Right kidney (tissue), 9 donors: Measurements from ENCODE around the gene TEKT4.
"Not testable (repeated sequence)": the region's sequence is repeated elsewhere in the genome, so short reads cannot be mapped to it uniquely, and the experiment has no call there.

Experiments
- DNase-seq: peaks from one replicate; pipeline ENCODE4 v3.0.0-alpha.2; 2016
- long read RNA-seq, 8 donors: transcript quantifications; one replicate each; lab custom pipeline, GENCODE V29; 2026

The TEKT4 gene, protein sequence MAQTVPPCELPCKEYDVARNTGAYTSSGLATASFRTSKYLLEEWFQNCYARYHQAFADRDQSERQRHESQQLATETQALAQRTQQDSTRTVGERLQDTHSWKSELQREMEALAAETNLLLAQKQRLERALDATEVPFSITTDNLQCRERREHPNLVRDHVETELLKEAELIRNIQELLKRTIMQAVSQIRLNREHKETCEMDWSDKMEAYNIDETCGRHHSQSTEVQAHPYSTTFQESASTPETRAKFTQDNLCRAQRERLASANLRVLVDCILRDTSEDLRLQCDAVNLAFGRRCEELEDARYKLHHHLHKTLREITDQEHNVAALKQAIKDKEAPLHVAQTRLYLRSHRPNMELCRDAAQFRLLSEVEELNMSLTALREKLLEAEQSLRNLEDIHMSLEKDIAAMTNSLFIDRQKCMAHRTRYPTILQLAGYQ
- long read RNA-seq, donor 1, result 0 reads
- long read RNA-seq, donor 2, result 0 reads
- long read RNA-seq, donor 3, result 0 reads
- long read RNA-seq, donor 4, result 0 reads
- long read RNA-seq, donor 5, result 0 reads
- long read RNA-seq, donor 6, result 0 reads
- long read RNA-seq, donor 7, result 0 reads
- long read RNA-seq, donor 8, result 0 reads

DNA sequence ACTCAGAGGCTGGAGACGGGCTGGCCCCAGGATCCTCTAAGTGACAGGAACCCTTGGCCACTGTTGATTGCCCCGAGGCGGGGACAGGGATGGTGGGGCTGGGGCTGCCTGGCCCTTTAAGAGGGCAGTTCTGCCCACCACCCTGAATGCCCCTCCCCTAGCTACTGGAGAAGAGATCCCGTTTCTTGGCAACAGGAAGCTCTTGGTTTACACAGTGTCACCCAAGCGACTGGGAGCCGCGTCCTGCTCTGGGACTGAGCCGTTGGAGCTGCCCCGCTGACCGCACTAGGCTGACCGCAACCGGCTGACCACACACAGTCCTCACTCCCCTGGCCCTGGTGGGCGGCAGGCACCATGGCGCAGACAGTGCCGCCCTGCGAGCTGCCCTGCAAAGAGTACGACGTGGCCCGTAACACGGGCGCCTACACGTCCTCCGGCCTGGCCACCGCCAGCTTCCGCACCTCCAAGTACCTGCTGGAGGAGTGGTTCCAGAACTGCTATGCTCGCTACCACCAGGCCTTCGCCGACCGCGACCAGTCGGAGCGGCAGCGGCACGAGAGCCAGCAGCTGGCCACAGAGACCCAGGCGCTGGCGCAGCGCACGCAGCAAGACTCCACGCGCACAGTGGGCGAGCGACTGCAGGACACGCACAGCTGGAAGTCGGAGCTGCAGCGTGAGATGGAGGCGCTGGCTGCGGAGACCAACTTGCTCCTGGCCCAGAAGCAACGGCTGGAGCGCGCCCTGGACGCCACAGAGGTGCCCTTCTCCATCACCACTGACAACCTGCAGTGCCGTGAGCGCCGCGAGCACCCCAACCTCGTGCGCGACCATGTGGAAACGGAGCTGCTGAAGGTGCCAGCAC, at the start of gene TEKT4:
Gene TEKT4, plus strand, starts transcription at position 205 of the 862 bp plus-strand sequence. Its CDS starts 150 bp downstream, at position 355.
- DNase-seq, result peak; percentile 72

DNA sequence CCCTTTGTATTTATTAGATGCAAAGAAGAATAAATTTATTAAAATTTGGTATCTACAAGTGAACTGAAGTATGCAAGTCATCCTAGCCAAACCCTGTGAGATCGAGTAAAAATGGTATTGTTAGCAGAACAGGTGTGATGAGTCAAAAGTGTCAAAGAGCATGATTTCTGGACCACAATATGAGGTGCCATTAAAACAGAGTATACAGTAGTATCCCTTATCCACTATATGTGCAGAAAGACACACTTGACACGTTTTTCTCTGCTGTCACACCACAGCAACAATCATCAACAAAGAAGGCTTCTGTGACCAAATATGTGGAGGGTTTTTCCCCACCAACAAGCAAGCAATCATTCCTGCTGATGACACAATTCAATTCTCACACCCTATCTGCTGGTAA, 32.0 kb upstream of the TEKT4 start:
- DNase-seq, result not testable (repeated sequence)

DNA sequence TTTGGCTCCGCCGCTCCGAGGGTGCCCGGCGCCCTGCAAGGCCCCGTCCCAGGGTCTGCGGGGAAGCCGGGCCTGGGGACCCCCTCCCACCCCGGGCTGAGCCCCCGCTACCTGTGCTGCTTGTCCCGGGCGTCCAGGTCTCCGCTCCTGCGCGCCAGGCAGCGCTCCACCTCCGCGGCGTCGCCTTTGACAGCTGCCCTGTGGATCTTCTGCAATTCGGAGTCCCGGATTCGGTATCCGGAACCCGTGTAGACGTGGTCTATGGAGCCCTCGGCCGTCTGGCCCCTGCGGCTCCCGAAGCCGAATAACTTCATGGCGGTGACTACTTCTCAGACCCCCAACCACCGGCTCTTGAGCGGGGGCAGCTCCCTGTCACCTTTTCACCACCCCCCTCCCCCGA, 14.4 kb upstream of the TEKT4 start:
- DNase-seq, result not testable (repeated sequence)

DNA sequence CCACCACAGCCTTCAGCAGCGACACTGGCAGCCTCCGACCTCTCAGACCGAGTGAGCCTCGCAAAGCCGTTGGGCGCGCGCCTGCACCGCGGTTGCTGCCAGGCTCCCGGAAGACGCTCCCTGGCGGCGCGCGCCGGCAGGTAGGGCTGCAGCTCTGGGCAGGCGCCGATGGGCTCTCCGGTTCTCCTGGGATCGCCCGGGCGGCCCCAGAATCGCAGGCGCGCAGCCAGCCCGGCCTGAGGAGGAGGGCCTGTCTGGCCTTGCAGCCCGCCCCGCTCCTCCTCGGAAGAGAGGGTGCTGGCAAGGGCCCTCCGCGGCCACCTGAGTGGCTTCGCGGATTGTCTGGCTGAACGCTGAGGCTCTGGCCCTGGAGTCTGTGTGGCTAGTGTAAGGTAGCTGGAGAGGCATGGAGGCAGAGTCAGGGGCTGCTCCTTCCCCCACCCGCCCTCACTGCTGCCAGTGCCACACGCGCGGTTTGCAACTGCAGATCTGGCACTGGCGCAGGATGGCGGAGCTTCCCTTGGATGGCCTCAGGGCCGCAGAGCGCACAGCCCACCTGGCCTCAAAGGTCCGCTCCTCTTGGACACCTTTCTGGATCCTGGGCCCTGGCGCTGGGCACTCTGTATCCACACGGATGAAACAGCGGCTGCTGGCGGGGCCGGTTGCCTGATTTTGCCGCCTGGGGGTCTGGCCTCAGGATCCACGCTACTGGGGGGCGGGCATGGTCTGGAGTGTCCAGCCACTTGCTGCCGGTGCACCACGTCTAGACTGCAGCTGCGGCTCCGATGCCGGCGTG, 13.7 kb upstream of the TEKT4 start:
- peak; percentile 74 for DNase-seq

DNA sequence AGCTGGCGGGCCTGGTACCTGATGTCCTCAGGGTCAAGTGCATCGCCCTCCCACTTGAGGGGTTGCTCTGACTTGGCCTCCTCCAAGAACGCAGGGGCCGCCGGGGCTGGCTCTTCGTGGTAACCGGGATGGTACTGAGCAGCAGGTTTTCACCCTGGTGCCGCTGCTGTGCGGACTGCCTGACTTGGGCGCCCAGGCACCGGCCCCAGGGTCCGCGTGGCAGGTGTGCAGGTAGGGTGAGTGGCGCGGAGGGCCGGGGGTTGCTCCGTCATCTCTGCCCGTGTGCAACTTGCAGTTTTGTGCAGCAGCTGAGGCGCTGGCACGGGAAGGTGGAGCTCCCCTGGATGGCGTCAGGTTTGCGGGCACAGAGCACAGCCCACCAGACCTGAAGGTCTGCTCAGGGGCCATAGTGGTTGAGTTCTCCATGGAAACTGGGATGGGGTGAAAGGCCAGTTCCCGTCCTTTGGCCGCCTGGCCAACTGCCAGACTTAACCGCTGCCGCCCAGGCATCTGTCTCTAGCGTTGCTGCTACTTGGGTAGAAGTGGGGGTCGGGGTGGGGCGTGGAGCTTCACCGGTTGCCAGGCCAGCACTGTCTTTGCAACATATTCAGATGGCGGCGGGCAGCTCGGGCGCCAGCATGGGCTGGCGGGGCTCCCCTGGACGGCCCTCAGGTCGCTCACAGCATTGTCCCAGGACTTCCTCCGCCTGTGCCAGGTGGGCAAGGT, 12.9 kb upstream of the TEKT4 start:
- peak; percentile 28 for DNase-seq

DNA sequence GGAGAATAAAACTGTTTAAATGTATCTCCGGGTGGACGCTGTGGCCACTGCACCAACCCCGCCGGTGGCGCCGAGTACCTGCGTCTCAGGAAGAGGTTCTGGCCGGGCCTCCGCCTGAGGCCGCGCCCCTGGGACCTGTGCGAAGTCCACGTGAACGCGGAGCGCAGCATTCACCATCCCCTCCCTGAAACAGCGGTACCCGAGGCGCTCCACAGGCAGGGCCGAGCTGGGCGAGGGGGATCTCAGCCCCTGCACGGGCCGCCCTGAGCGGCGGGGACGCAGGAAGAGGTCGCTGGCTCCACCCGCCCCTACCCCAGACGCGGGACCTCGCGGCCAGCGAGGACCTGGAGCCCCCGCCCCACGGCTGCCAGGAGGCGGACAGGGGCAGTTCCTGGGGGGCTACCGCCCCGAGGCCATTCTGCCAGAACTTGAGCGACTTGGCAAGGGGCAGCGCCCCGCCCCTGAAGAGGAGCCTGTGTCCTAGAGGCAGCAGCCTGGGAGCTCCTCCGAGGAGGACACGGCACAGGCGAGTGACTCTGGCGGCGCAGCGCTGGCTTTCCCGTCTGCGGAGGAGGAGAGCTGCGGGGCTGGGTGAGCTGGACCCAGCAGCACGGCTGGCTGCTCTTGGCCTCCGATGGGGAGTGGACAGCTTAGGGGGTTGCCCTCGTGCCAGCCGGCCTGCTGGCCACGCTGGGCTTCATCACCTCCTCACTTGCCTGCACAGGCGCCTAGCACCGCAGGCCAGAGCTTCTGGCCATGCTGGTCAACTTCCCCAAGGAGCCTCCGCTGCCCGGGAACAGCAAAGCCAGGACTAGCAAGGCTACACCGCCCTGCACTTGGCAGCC, 9.7 kb upstream of the TEKT4 start:
- DNase-seq, result peak; percentile 65

DNA sequence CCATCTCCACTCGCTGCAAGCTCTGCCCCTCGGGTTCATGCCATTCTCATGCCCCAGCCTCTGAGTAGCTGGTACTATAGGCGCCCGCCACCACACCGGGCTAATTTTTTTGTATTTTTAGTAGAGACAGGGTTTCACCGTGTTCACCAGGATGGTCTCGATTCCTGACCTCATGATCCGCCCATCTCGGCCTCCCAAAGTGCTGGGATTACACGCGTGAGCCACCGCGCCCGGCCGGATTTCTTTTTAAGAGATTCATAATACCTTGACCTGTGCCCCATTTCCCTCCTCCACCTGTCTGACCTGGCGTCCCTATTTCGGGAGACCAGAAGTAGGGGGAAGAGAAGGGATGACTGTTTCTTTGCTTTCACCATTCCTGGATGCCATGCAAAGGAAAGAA, 8.3 kb upstream of the TEKT4 start:
- DNase-seq, result not testable (repeated sequence)

DNA sequence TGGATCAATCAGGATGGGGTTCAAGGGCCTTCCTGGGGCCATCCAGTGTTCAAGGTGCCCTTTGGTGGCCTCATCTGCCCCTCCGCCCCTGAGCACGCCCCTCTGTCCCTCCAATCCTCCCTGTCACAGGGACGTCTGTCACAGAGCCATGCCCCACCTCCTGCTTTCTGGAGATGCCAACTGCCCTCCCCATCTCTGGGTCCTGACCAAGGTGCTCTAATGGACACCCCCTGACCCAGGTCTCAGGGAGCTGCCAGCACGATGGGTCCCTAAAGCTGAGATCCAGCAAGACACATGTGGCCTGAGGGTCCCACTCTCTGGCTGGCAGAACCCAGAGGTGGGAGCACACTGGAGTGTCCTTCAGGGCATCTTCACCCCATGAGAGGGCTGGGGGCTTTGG, 2.1 kb upstream of the TEKT4 start:
- no peak for DNase-seq

DNA sequence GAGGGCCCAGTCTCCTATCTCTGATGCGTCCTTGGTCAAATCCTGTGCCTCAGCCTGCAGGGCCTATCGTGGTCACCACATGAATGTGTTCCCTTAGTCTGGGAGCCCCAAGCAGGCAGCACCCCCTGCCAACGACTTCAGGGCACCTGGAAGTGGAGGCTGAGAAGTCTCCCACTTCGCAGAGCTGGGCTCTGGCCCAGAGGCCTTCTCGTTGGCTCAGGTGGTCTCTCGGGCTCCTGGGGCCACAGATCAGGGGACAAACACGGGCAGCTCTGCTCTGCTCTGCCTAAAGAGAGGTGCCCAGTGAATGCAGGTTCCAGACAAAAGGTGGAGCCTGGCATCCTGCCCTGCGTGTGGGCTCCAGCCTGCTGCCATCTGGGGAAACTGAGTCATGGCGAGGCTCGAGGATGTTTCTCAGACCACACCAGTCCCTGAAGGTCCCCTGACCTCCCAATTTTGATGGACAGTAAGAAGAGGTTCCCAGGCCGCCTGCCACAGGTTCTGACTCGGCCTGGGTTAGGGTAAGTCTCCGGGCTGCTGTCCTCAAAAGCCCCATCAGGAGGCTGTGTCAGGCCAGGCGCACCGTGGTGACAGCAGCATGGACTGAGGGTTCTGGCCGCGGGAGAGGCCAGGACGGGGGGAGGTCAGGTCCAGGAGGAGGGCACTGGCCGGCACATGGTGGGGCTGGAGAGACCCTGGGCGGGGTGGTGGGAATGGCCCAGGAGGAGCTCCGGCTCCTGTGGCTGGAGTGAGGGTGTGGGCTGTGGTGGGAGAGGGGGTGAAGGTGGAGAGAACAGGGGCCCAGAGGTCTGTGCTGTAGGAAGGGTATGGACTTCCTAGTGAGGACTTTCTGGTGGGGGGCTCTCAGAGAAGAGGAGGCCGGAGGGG, 1.4 kb upstream of the TEKT4 start:
- DNase-seq, result no peak

DNA sequence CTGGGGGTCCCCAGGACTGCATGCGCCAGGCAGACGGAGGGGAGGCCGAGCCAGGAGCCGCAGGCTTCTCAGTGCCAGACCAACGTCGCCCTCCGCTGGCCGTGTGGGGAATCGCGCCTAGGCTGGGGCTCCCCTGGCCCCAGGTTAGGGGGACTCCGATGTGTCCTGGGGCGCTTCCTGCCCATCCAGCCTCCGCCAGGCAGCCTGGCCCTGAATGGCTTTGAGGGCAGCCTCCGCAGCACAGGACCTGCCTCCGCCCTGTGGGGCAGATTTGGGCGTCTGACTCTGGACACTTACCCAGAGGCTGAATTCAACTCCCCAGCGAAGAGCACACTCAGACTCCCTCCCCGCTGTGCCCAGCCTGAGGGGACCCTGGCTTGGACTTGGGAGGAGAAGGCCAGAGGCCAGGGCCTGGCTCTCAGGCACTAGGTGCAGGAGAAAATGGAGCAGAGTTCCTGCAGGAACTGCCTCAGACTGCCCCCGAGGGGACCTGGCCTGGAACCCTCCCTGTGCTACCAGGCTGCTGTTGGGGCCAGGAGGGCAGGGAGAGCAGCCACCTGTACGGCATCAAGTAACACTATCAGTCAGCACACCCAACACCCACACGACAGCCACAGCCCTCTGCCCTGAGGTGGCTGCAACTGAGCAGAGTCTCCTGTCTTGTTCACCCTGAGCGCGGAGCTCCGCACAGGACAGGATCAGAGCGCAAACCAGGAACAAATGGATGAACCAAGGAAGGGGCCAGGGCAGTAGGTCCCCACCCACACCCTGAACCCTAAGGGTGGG, 597 bp upstream of the TEKT4 start:
- DNase-seq, result peak; percentile 67

DNA sequence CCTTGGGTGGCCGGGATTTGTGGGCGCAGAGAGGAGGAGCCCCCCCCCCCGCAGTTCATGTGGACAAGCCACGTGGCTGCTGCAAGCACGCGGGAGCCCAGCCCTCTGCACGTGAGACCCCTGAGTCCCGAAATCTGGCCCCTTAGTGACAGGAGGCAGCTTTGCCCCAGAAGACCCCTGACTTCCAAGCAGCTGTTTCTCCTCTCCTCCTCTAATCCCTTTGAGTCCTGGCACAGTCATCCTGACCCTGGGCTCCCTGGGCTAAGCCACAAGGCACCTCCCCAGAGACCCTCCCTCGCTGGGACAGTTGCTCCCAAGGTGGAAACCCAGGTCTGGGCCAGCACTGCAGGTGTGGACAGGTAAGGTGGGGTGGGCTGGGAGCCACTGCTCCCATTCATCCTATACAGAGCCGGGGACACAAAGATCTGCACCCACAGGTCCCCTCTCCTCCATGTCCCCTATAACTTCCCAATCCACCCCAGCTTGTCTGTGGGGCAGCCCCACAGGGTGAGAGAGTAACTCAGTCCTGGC, 923 bp downstream of the TEKT4 start:
- no peak for DNase-seq

DNA sequence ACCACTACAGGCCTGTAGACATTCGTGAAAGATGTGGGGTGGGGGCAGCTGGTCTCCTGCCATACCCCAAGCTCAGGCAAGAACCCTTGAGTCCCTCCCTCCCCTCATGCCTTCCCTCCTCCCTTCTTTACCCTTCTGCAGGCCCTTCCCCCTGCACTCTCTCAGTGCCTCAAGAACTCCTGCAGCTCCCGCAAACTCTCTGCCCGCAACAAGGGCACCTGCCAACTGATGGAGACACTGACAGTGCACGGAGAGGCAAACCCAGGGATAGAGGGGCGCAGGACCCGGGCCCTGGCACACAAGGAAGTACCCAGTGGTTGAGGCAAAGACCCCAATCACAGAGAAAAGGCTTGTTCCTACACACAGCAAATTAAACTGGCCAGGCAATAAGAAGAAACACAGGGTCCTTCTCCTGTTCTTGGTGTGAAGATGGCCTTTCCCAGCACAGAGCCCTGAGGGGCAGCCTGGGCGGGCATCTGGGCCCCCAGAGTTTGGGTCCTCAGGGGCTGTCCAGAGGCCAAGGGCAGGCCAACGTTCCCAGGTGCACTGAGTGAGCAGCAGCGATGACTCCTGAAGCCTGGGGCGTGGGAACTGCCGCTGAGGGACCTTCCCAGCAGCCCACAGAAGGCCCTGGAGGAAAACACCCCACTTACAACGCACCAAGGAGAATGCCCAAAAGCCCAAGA, 1.6 kb downstream of the TEKT4 start:
- no peak for DNase-seq

DNA sequence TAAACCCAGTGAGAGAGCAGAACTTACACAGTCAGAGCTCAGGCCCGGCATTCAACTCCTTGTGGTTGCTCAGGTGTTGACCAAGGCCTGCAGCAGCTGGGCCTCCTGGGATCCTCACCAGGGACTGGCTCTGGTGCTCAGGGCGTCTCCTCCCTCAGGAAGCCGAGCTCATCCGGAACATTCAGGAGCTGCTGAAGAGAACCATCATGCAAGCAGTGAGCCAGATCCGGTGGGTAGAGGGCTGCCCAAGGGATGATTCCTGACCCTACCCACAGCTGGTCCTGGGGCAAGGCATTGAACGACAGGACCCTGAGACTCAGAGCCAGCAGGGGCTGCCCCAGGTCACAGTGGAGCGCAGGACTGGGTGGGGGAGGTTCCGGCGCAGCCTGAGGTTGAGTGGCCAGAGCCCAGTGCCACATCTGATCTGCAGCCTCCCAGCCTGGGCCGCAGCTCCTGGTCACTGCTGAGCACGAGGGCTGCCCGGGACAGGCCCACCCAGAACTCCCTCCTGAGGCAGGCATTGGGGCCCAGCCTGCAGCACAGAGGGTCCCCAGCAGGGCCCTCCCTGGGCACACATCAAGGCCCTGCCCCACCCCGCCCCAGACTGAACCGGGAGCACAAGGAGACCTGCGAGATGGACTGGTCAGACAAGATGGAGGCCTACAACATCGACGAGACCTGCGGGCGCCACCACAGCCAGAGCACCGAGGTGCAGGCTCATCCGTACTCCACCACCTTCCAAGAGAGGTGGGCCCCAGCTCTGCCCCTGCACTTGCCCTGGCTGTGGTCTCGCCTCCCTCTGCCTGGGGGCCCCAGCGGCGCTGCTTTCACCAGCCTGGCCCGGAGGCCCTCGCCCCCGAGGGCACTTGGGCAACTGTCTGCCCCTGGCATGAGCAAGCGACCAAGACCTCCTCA, 2.4 kb downstream of the TEKT4 start:
- no peak for DNase-seq

DNA sequence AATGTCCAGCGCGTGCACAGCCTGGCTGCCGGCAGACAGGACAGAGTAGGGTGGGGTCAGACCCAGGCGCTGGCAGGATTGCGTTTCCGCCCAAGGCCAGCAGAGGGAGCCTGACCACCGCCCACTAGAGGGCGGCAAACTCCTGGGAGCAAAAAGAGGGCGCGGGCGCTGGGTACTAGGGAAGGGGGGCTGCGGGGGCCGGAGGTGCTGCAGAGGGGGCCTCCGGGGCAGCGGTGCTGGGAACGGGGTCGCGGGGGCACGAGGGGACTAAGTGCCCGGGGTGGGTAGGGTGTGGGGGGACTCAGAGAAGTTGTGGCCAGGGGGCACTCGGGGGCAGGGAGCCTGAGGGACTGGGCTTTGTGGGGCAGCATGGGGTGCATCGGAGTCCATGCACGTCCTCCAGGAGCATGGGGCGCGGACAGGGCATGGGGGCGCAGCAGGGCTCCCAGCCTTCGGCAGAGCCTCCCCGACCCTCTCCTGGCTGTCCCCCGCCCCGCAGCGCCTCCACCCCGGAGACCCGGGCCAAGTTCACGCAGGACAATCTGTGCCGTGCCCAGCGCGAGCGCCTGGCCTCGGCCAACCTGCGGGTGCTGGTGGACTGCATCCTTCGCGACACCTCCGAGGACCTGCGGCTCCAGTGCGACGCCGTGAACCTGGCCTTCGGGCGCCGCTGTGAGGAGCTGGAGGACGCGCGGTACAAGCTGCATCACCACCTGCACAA, 3.2 kb downstream of the TEKT4 start:
- DNase-seq, result peak; percentile 50

DNA sequence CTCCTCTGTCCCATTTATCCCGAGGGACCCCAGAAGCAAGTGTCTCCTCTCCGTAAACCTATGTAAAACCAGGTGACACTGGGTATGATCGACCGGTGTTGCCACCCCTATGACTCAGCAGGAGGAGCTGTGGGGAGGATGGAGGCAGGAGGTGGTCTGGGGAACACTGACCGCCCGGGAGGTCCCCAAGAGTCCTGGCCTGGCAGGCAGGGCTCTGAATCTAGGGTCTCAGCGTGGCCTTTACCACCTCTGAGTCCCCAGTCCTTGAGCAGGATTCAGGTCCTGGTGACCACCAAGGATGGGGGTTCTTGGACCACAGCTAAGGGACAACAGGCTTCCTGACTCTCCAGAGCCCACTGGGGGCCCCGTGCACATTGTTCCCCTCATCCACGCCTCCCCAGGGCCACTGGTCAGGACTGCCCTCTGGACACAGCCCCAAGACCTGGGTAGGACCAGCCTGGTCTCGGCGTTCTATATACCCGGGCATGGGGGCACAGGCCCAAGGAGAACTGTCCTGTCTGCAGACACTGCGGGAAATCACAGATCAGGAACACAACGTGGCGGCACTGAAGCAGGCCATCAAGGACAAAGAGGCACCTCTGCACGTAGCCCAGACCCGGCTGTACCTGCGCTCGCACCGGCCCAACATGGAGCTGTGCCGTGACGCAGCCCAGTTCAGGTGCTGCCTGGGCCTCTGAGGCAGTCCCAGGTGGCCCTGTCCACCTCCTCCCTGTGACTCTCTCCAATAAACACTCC, 4.0 kb downstream of the TEKT4 start:
- DNase-seq, result no peak
